ENCODE data around the gene PARVB.

- TF ChIP-seq CTCF (IDR thresholded peaks at IDR 0.05) (no peak), POLR2AphosphoS5 (IDR thresholded peaks at IDR 0.05) (no peak)
These were observed 23.8 kb downstream of the PARVB start for GRCh38 chr22:44047891-44048301.
